HepG2 (cell line): ENCODE data around the gene DUS1L. TPM values are rescaled to one million over a fixed set of nuclear protein-coding genes. Genes with fewer than 3 reads are reported as not detected.

Experiments used
- ARID4A ChIP-seq: sonication (generic); formaldehyde crosslinking; IDR thresholded peaks from 2 replicates; pipeline ENCODE4 v1.5.0; 2020; ENCODE audit warnings: mild to moderate bottlenecking, missing genetic modification reagents, borderline replicate concordance
- ATF2 ChIP-seq: sonication (generic); formaldehyde crosslinking; IDR thresholded peaks from 2 replicates; pipeline ENCODE4 v1.4.0; 2020; ENCODE audit warnings: missing genetic modification reagents
- HNRNPK ChIP-seq: fragments of 200-400 bp; formaldehyde crosslinking; IDR thresholded peaks from 2 replicates; pipeline ENCODE4 v1.6.1; 2018; ENCODE audit warnings: low read length, low read depth, moderate library complexity, mild to moderate bottlenecking; ENCODE audit not compliant: poor library complexity, severe bottlenecking
- HOXA3 ChIP-seq: sonication (generic); formaldehyde crosslinking; IDR thresholded peaks from 2 replicates; pipeline ENCODE4 v1.5.0; 2020; ENCODE audit warnings: missing genetic modification reagents
- NCOA5 ChIP-seq: sonication (generic); formaldehyde crosslinking; IDR thresholded peaks from 2 replicates; pipeline ENCODE4 v1.4.0; 2020; ENCODE audit warnings: missing genetic modification reagents
- POLR2G ChIP-seq: fragments of 200-400 bp; formaldehyde crosslinking; IDR thresholded peaks from 2 replicates; pipeline ENCODE4 v1.6.1; 2018; ENCODE audit warnings: mild to moderate bottlenecking, low read depth, low read length, moderate library complexity
- TAF15 ChIP-seq: fragments of 200-400 bp; formaldehyde crosslinking; IDR thresholded peaks from one replicate; pipeline ENCODE4 v1.6.1; 2018; ENCODE audit warnings: mild to moderate bottlenecking, low read depth, low read length; ENCODE audit not compliant: poor library complexity, severe bottlenecking
- ZBTB33 ChIP-seq: sonication (generic); formaldehyde crosslinking; IDR thresholded peaks from 2 replicates; pipeline ENCODE4 v1.4.0; 2020; ENCODE audit warnings: missing genetic modification reagents
- ZBTB4 ChIP-seq: sonication (generic); formaldehyde crosslinking; IDR thresholded peaks from 2 replicates; pipeline ENCODE4 v1.4.0; 2020; ENCODE audit warnings: missing genetic modification reagents, mild to moderate bottlenecking, borderline replicate concordance
- ZBTB49 ChIP-seq: sonication (generic); formaldehyde crosslinking; IDR thresholded peaks from 2 replicates; pipeline ENCODE4 v1.4.0; 2020; ENCODE audit warnings: missing genetic modification reagents, borderline replicate concordance
- ZFY ChIP-seq: sonication (generic); formaldehyde crosslinking; IDR thresholded peaks from 2 replicates; pipeline ENCODE4 v1.4.0; 2020; ENCODE audit warnings: missing genetic modification reagents
- ZNF326 ChIP-seq: sonication (generic); formaldehyde crosslinking; IDR thresholded peaks from 2 replicates; pipeline ENCODE4 v1.4.0; 2020; ENCODE audit warnings: missing genetic modification reagents, borderline replicate concordance
- ZSCAN12 ChIP-seq: sonication (generic); formaldehyde crosslinking; IDR thresholded peaks from 2 replicates; pipeline ENCODE4 v1.9.0; 2021; ENCODE audit warnings: mild to moderate bottlenecking, missing genetic modification reagents
- polyA plus RNA-seq, 8 experiments: library from polyadenylated mRNA; depleted of rRNA in 3 of 8; stranded (reverse) in 7 of 8; unstranded in 1 of 8; fragments of >200 nt; fragmentation: Illumina TruSeq in 4 of 8; extraction: Trizol in 4 of 8; gene quantifications; 2 replicates each; pipeline versions ENCODE4 v1.2.1 to v1.2.3, GENCODE V29; 2011 to 2016; ENCODE audit warnings: low read depth in 4 of 8, missing spikeins in 1 of 8, mixed read lengths in 1 of 8; ENCODE audit not compliant: insufficient read depth in 1 of 8
- total RNA-seq, 5 experiments: library from RNA; depleted of rRNA; stranded (reverse); fragments of >200 nt; fragmentation: Illumina TruSeq; extraction: Trizol; gene quantifications; 2 replicates each; pipeline ENCODE4 v1.2.3, GENCODE V29; 2016; ENCODE audit warnings: low read depth in 1 of 5

DUS1L gene
- total and polyA plus RNA-seq, 2 of the 13 experiments (the other 11 are each of a cell fraction or from before 2014, with no cell fraction given) = 81.0 to 109 TPM

GRCh38 chr17:82079001-82079677 is 13.5 kb upstream of the DUS1L start (continued):
- TF ChIP-seq ZBTB4 (0 out of 2 replicates have a peak, but pooled peaks have one; percentile 22), HOXA3 (CRISPR knock-in tag) (peak; percentile 76), HNRNPK (peak; percentile 74), ARID4A (0 out of 2 replicates have a peak, but pooled peaks have one; percentile 13), ATF2 (CRISPR knock-in tag) (no peak), ZFY (CRISPR knock-in tag) (peak; percentile 34; the same call in 1 of the 2 replicates), ZBTB49 (no peak), NCOA5 (CRISPR knock-in tag) (0 out of 2 replicates have a peak, but pooled peaks have one; percentile 52), ZNF326 (CRISPR knock-in tag) (0 out of 2 replicates have a peak, but pooled peaks have one; percentile 18), ZSCAN12 (CRISPR knock-in tag) (no peak), POLR2G (peak; percentile 44; the same call in 1 of the 2 replicates), ZBTB33 (CRISPR knock-in tag) (peak; percentile 90), TAF15 (peak; percentile 27)
